NCI-H345 treated with DMSO at 0.1 percent for 48 hours (cell line): Measurements from ENCODE around the gene ARHGAP10.
"Not testable (repeated sequence)": the region's sequence is repeated elsewhere in the genome, so short reads cannot be mapped to it uniquely, and the experiment has no call there.

Source experiments
- DNase-seq: peaks from one replicate; lab custom pipeline; 2025; ENCODE audit not compliant: unreplicated experiment; lab: John Stamatoyannopoulos, UW

The ARHGAP10 gene

DNA sequence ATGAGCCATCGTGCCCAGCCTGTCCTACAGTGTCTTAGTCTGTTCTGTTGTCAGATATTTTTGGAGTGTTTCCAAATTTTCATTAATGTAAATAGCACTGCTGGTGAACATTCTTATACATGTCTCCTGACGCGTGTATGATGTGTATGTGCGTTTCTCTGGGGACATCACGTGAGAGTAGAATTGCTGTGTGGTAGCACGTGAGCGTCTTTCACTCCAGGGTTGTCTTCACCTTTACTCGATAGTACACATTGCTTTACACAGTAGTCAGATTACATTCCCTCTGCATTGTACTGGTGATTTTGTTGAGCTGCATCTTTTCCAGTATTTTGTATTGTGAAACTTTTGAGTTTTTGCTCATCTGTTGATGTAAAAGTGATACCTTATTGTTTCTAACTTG is 60.0 kb downstream of the ARHGAP10 start:
- DNase-seq = no peak

DNA sequence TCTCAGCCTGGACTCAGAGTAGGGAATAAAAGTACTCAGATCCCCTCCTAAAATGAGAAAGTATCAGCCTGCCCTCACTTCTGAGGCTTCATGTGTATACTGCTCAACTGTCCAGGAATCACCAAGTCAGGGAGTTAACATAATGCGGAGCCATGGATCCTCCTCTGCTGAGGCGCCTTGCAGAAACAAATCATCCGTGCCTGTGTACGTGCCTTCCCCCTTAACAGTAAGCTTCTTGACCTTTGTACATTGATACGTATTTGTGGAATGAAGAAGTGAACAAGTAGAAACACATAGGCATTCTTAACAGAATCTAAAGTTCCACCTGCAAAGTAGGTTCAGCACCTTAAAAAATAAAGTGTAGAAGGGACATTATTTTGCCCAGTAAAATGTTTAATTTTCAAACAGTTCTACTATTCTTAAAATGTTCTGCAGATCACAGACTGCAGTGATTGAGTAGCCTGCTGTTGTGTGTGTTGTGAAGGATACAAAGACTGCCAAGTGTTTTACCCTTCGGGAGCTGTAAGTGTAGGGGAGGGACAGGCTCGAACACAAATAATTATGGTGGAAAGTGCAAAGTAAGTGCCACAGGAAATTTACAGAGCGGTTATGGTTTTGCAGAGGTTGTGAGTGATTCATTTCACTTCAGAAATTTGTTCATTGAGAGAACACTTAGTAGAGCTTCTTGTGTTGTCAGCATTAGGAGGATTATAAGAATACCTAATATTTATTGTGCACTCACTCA is 61.9 kb downstream of the ARHGAP10 start:
- DNase-seq = no peak

DNA sequence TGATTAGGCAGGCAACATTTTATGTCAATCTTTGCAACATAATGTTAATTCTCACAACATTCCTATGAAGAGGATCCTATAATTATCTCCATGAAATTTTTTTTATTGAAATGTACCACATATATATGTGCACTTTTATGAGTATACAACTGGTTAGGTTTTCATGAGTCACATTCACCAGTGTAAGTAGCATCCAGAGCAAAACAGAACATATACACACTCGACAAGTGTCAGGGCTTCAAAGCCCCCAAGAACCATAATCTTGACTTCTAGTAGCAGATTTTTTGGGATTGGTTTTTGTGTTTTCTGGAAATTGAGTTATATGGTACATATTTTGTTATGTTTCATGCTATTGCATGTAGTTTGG is 62.4 kb downstream of the ARHGAP10 start:
- DNase-seq = no peak

DNA sequence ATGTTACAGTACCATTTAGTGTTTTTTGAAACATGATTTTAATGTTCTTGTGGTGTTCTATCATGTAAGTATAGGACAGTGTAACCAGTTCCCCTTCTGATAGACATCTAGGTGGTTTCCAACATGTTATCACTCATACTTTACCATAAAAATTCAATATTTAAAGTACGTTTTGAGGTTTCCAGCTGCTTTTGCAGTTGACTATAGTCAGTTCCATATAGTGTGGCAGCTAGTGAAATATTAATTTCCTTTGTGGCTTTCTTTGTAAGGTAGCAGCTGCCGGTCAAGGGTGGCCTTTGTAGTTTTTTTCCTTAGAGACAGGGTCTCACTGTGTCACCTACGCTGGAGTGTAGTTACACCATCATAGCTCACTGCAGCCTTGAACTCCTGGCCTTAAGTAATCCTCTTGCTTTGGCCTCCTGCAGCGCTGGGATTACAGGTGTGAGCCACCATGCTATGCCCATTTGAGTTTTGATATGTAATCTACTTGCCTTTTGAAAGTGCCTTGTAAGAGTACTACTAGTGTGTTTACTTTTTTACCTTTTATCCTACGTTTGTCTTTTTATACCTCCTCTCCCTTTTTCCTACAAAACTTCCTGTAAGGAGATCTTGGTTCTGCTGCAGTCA is 63.0 kb downstream of the ARHGAP10 start:
- no peak for DNase-seq

DNA sequence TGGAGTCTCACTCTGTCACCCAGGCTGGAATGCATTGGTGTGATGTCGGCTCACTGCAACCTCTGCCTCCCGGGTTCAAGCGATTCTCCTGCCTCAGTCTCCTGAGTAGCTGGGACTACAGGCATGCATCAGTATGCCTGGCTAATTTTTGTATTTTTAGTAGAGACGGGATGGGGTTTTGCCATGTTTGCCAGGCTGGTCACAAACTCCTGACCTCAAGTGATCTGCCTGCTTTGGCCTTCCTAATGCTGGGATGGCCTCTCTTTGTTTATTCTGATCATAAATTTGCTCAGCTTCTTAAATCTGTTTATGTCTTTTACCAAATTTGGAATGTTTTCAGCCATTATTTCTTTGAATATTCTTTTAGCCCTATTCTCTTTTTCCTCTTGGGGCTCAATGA is 67.2 kb downstream of the ARHGAP10 start:
- DNase-seq = not testable (repeated sequence)

DNA sequence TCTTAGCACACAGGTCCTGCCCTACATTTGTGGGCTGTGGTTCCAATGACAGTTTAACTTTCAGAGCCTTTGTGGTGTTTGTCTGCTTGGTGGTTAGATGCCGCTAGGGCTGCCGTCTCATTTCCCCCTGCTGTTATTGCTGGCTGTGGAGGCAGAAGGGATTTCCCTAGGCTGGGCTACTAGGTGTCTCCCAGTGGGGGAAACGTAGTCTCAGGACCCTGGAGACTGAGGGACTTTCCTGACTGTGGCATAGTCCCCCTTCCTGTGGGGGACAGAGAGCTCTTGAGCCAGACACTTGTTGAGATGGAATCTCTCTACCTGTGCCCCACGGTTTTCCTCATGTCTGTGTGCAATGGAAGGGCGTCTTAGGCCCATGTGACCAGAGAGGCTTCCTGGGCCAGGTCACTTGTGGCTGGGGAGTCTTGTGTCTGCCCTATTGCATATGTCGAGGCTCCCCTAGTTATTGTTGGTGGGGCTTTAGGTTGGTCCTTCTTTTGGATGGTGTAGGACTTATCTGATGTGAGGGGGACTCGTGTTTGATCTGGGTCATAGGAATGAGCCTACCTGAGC is 68.2 kb downstream of the ARHGAP10 start:
- DNase-seq = no peak

DNA sequence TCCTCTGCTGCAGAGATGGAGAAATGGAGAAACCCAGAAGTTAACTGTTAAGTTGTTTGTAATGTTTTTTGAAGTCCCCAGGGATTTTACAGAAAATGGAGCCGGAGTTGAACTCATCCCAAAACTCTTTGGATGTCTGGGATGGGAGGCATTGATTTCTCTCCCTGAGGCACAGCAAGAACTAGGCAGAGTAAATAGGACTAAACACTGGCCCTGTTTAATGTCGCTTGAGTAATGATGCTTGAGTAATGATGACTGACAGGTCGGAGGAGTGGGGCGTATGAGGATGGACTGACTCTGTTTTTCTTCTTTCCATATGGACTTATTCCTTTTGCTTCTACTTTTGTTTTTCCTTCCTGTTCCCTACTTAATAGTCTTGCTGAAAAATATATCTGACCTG is 69.9 kb downstream of the ARHGAP10 start:
- DNase-seq = no peak

DNA sequence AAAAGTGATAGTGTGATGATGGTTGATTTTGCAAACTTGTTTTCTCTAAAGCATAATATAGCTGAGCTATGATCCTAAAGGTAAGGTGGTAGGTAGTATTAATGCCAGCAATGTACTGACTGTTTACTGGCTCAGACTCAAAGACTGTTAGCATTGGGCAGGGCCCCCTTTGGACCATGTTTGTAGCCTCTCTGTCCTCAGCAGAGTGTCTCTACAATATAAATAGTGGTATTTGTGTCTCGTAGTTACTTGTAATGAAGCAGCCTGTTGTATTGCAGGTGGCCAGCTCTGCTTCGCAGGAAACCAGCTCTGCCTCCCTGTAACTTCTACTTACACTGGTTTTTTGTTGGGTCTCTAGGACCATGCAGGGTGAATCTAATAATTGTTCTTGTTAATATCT is 70.5 kb downstream of the ARHGAP10 start:
- no peak for DNase-seq

DNA sequence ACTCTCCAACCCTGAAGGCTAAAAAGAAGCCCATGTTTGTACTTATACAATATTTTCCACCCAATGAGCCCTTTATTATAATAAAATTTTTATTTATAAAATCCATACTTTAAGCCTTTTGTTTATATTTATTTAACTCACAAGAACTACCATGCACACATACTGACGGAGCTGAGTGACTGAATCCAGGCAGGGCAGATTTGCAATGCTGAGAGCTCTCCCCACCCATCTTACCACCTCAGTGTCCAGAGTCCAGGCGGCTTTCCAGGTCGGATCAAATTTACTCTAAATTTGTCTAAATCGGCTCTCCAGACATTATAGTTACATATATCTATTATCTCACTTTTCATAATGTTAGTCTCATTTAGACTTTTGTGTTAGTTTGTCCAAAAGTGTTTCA is 74.1 kb downstream of the ARHGAP10 start:
- DNase-seq = no peak

DNA sequence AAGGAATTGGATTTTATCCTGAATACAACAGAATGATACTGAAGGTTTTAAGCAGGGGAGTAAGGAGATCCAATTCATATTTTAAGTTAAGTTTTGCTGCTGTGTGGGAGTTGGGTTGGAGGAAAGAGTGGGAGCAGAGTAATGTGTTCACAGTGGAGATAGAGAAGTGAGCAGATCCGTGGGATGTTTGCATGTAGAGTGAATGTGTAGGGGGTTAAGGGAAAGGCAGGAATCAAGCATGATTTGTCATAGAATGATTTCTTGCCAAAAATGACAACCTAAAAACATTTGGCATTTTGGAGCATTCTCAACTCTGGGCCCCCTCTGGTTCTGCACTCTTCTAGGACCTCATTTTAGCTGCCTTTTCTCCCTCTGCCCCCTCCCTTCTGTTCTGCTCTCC is 76.6 kb downstream of the ARHGAP10 start:
- DNase-seq = no peak

DNA sequence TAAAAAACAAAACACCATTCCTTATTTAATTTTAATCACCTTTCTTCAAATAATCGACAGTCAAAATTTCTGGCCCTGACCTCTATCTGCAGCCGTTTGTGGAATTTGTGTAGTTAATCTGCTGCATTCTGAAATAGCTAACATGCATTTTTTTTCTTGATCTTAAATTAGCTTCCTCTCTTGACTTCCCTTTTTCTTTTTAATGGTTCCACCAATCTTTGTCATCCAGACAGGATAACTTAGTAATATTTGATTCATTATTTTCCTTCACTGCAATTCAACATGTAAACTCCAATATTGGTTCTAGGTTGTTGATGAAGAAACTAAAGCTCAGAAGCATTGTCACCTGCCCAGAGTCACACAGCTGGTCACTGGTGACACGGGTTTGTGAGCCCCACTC is 77.3 kb downstream of the ARHGAP10 start:
- no peak for DNase-seq

DNA sequence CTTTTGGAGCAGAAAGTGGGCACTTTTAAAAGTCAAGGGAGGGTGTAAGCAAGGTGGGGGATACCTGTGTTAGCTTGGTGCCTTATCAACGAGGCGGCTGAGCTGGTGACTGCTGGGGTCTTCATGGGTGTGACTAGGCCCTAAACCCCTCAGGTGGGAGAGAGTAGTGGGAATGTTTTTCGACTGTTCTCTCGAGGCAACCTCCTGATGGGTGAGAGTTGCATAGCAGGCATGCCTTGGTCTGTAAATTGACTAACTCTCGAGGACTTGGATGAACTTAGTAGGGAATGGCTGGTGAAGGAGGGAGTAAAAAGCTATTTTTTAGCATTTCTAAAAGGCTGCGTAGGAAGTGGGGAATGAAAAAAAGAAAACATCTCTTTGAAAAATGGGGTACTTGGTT is 80.0 kb downstream of the ARHGAP10 start:
- no peak for DNase-seq

DNA sequence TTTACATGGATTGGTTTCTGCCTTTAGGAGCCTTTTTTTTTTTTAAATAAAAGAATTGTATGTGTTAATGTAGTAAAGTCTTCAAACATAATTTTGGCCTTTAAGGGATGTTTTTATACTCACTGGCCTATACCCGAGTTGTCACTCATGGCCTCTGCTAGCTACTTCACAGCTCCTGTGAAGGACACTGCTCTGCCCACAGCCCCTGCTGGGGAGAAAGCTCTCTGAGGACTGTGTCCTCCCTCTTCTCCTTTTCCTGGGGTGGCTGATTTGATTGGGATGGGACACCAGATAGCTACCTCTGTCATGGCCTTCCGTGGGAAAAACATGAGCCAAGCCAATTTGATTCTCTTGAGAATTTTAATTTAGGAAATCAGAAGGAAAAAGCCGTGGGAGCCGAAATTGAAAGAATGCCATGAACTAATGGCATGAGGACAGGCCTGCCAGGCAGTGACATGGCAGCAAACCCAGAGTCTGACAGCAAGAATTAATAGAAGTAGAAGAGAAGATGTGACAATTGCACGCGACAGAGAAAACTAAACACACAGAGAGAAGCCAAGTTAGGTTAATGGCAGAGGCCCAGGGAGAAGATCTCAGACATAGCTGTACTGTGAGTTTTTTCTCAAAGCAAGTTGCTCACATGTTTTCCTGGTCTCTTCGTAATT is 81.4 kb downstream of the ARHGAP10 start:
- no peak for DNase-seq

DNA sequence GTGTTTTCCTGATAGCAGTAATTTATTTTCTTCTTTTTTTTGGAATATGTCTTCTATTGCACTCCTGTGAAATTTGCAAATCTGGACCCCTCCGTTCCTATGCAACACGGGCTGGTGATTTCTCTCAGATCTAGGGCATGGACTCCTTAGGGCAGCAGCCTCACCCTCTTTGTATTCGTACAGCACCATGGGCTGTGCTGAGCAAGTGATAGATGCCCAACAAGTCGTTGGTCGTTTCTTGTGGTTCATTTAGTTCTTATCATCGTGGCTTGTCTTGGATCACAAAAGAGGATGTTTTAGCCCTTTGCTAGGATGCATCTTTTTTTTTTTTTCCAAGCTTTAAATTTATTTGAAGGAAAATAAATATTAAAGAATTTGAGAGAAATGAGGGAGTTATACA is 82.1 kb downstream of the ARHGAP10 start:
- DNase-seq = no peak

DNA sequence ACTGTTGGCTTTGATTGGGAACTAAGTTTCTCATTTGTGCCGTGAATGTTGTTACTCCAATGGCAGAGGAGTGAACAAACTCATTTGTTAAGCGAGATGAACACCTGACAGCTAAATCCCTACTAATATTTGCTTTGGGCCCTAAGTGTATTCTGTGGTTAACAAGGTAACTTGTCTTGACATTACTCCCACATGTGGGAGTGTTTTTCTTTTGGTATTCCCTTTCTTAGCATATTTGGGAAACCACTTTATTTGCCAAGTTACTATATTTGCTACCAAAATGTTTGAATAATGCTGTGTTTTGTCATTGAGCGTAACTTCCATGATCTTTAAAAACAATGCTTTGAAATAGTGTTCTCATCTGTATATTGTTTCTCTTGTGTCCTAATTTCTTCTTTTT is 82.5 kb downstream of the ARHGAP10 start:
- DNase-seq = no peak

DNA sequence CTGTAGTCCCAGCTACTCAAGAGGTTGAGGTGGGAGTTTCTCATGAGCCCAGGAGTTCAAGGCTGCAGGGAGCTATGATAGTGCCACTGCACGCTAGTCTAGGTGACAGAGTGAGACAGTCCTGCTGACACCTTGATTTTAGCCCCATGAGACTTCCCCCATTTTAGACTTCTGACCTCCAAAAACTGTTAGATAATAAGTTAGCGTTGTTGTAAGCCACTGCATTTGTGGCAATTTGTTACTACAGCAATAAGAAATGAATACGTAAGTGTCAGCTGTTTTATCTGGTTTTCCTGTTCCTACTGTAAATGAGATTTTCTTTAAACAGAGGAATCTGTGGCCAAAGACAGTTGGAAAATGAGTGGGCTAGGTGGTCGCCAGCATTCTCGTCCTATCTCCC is 83.9 kb downstream of the ARHGAP10 start:
- no peak for DNase-seq

DNA sequence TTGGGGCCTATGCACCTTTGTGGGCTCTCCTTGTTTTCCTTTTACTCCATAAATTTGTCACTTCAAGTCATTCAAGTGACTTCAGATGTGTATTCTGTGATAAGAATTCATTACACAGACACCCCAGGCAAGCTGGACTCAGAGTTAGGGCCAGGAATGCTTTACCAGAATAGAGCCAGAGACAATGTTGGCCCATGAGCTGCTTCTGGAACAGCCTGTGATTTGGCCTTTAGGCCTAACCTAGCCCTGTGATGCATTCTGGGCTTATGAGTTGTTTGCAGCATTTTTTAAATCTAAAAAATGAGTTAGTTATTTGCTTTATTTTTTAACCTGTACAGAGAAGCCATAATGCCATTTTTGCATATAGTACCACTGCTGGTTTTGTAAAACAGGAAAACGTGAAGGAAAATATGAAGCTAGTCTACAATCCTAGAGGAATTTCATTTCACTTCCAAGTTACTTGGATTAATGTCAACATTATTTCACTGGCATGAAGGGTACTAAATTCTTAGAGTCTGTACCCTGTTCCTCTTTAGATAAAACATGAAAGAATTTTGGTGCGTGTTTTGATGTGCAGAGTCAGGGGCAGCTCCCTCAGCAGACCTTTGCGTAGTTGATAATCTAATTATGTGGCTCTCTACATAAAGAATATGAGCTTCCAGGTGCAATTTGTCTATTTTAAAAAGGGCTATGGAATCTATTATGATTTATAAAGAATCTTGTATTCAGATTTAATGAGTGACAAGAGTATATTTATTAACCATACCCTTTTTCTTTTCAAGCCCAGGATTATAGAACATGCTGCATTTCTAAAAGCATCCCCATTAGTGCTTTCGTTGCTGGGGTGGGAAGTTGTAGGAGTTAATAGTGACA is 84.7 kb downstream of the ARHGAP10 start:
- no peak for DNase-seq

DNA sequence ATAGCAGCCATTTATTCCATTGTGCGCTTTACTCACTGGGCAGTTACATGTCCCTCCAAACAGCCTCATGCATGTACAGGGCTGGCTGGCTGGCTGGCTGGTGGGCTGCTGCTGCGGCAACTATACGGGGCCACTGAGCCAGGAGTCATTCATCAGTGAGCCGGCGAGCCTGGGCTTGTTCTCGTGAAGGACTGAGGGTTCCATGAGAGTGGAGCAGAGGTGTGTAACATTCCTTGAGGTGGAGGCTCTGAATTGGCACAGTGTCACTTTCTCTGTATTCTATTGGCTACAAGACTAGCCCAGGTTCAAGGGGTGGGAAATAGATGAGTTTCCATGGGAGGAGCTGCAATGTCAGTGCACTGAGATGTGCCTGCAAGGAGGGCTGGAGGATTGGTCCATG is 89.1 kb downstream of the ARHGAP10 start:
- no peak for DNase-seq

DNA sequence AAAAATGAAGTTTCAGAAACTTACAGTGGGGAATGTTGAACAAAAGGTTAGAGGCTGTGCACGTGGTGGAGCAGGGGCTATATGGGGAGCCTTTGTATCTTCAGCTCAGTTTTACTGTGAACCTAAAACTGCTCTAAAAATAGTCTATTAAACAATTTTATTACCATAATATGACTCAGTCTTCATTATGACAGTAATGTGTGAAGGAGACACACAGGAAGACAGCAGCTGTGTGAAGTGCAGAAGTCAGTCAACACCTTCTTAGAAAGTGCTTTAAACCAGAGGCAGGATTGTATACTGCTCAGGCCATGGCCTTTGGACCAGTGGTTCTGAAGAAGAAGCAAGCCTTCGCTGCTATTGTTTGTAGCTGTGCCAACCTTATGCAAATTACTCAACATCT is 89.7 kb downstream of the ARHGAP10 start:
- no peak for DNase-seq

DNA sequence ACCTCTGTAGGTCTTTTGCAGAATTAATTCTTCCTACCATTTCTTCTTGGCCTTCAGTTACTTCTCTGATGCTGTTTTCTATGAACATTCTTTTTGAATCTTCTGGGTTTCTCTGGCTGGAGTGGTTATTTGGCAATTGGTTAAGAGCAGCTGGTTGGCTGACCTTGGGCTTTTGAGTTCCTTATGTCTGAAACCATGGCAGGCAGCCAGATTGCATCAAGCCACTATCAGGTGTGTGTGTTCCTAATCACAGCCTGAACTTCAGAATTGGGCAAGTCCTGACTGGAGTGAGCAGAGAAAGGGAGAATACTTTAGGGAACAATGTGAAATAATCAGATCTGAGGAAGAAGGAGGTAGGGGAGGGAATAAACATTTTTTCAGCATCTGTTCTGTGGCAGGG is 90.2 kb downstream of the ARHGAP10 start:
- no peak for DNase-seq

DNA sequence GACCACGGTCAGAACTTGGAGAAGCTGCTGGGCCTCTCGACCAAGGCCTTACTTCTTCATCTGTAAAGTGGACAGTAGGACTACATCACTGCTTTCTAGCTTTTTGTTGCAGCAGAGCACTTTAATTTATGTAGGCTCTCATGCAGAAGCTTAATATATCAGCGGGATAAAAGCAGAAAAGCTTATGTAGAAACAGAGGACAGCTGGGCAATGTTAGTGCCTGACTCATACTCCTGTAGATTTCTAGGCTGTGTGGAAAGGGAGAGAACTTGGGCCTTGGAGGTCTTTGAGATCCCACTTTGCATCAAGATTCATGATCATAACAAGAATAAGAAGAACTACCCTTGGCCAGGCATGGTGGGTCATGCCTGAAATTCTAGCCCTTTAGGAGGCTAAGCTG is 91.2 kb downstream of the ARHGAP10 start:
- no peak for DNase-seq
